GM12865 (cell line): ENCODE data around the gene SPDYC.

Experiments
- DNase-seq: peaks from one replicate; pipeline ENCODE4 v3.0.0; 2010; ENCODE audit warnings: low read depth
- H3K4me3 ChIP-seq: 2 replicates; pipeline ENCODE4 v1.5.1; 2011; ENCODE audit warnings: mild to moderate bottlenecking, low read depth, low read length, control low read depth
- CTCF ChIP-seq: IDR thresholded peaks from 2 replicates; pipeline ENCODE4 v1.5.1; 2011; ENCODE audit warnings: low read length, control low read depth, low read depth, inconsistent platforms; ENCODE audit not compliant: insufficient read depth; ENCODE audit errors: missing control alignments

SPDYC gene

GRCh38 chr11:65218446-65218845 is 48.4 kb downstream of the SPDYC start:
- H3K4me3 ChIP-seq = no peak overlapping the region
- DNase-seq = no peak
- no peak for TF ChIP-seq CTCF

- no peak for TF ChIP-seq CTCF
- no peak for DNase-seq
- H3K4me3 ChIP-seq = no peak overlapping the region
Observed at GRCh38 chr11:65219930-65220213, 49.8 kb downstream of the SPDYC start.

GRCh38 chr11:65221026-65221425 is 51.0 kb downstream of the SPDYC start:
- no peak for TF ChIP-seq CTCF
- no peak overlapping the region for H3K4me3 ChIP-seq
- DNase-seq = no peak
